ENCODE measurements around the gene ARHGAP9.
"Not testable (repeated sequence)": the region's sequence is repeated elsewhere in the genome, so short reads cannot be mapped to it uniquely, and the experiment has no call there.

ARHGAP9 gene

DNA sequence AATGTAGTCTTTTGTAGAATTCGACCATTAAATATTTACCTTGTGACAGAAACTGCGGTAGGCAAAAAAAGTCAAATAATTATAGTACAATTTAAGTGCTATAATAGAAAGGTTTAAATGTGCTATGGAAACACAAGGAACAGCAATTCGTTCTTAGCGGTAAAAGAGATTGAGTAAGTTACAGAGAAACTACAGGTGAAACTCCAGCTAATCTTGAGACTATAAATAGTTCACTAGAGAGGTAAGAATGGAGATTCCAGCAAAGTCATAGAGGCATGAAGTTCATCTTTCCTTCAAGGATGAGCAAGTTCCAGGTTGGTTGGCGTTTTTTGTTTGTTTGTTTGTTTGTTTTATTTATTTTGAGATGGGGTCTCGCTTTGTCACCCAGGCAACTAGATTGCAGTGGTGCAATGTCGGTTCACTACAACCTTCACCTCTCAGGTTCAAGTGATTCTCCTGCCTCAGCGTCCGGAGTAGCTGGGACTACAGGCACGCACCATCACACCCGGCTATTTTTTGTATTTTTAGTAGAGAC, 47.9 kb downstream of the ARHGAP9 start:
- DNase-seq, result no peak

DNA sequence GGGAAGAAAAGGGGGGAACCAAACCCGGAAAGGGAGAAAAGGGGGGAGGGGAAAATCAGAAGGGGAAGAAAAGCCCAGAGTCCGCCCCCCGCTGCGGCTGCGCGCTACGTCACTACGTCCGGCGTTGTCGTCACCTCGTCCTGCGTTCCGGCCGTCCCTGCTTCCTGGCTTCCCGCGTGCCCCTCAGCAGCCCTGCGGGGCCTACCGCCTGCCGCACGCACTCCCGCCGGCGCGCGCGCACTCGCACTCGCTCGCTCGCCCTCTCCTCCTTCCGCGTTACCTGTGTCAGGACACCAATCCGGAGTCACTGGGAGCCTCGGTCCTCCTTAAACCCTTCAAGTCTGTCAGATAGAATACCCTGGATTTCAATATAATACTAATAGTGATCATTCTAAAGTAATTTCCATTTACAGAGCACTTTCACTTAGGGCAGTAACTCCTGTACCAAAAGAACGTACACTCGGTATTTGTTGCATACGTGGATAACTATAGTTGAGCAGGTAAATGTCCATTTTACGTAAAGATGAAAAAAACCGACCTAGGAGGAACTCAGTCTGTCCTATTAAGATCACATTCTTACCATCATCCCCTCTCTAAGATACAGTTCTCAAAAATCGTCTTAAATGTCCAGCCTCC, 48.6 kb downstream of the ARHGAP9 start, which contains the start of gene R3HDM2:
Gene R3HDM2, minus strand, starts transcription at position 113 of the 636 bp plus-strand sequence. CDS start 120,615 bp downstream, outside the sequence.
- DNase-seq, result peak; percentile 91

DNA sequence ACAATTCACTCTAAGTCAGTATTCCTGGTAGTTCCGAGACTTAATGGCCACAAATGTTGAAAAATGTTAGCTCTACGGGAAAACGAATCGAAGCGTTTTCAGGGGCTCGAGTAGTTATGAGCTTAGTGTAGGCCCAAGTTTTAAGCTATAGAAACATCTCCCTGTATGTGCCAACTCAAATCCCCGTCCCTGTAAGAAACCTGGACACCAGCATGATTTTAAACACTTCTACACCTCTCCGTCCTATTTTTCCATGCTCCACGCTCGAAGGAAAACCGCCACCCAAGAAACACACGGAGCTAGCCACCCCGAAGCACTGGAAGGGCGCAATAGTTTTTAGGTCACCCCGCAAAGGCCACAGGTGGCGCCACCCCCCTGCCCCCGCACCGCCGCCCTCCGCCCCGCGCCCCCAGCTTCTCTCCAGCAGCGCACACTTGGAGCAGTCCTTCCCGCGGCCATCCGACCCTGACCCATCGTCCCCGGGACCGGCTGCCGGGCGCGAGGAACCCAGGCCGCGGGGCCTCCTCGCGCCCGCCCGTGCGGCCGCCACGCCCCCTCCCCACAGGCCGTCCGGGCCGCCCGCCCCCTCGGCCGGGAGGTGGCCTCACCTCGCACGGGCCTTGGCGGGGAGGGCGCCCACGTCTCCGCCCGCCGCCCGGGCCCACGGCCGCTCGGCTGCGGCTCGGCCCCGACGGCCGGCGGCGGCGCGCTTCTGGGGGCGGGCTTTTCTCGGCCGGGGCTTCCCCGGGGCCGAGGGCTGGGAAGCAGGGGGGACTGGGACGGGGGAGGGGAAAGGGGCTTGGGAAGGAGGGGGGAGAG, 49.3 kb downstream of the ARHGAP9 start:
- DNase-seq, result peak; percentile 37

DNA sequence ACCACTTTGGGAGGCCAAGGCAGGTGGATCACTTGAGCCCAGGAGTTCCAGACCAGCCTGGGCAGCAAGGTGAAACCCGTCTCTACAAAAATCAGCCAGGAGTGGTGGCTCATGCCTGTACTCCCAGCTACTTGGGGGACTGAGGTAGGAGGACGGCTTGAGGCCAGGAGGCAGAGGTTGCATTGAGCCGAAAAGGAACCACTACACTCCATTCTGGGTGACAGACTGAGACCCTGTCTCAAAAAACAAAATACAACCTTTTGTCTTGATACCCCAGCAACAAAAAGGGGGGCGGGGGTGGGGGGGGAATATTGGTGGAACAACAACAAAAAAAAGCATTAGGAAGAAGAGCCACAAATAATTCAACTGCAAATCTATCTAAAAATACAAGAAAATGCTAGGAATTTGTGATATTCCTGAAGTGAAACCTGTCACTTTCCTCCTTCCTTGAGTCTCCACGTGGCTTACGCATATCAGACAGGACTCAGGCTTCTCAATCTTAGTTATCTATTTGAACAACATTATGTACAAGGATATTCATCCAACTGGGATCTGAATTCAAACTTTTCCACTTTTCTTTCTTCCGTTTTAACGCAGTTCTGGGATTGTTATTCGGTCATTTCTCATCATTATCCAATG, 50.1 kb downstream of the ARHGAP9 start:
- no peak for DNase-seq

DNA sequence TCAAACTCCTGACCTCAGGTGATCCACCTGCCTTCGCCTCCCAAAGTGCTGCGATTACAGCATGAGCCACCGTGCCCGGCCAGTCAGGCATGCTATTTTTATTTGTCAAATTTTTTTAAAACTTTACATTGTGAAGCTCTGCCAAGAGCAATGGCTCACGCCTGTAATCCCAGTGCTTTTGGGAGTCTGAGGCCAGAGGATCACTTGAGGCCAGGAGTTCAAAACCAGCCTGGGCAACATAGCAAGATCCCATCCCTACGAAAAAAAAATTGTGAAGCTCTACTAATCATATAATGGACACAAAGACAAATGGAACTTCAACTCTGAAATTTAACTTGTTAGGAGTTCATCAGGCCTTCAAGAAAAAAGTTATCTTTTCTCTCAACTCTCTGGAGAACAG, 50.7 kb downstream of the ARHGAP9 start:
- no peak for DNase-seq

DNA sequence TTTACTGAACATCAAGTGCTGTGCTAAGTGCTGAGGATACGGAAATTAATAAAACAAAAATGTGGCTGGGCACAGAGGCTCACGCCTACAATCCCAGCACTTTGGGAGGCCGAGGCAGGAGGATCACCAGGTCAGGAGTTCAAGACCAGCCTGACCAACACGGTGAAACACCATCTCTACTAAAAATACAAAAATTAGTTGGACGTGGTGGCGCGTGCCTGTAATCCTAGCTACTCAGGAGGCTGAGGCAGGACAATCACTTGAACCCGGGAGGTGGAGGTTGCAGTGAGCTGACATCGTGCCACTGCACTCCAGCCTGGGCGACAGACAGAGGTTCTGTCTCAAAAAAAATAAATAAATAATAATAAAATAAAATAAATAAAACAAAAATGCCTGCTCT, 52.7 kb downstream of the ARHGAP9 start:
- DNase-seq, result not testable (repeated sequence)

Data from activated T-cell treated with anti-CD3 and anti-CD28 coated beads for 4 hours (primary cell).